Right cardiac atrium (tissue), 5 donors: ENCODE results near the gene BTLA. TPM values are rescaled to one million over a fixed set of nuclear protein-coding genes. Genes with fewer than 3 reads are reported as not detected.
A peak's percentile ranks its signal among the peaks of the same experiment; 100 is the strongest.
"Not testable (repeated sequence)": the region's sequence is repeated elsewhere in the genome, so short reads cannot be mapped to it uniquely, and the experiment has no call there.

Source experiments
- ATAC-seq, 2 donors: fragments of 200-7000 bp; cut with Tn5 transposase; one replicate each; pipeline versions ENCODE4 v1.8.0 to v1.9.1; 2020; ENCODE audit warnings: moderate library complexity in 2 of 2, mild to moderate bottlenecking in 1 of 2
- DNase-seq, 3 donors: peaks; one replicate each; pipeline ENCODE4 v3.0.0-alpha.2; 2020
- H3K27ac ChIP-seq: one replicate; pipeline ENCODE4 v1.5.1; 2013; ENCODE audit warnings: mild to moderate bottlenecking, low read length, control low read depth, moderate library complexity
- H3K27me3 ChIP-seq: one replicate; pipeline ENCODE4 v1.6.1; 2013; ENCODE audit not compliant: control insufficient read depth, insufficient read depth
- H3K4me1 ChIP-seq: one replicate; pipeline ENCODE4 v1.6.1; 2013; ENCODE audit warnings: low read length; ENCODE audit not compliant: control insufficient read depth, insufficient read depth
- H3K4me3 ChIP-seq: one replicate; pipeline ENCODE4 v1.5.1; 2013; ENCODE audit warnings: low read length, control low read depth
- H3K9me3 ChIP-seq: one replicate; pipeline ENCODE4 v1.6.1; 2013; ENCODE audit warnings: low read length; ENCODE audit not compliant: control insufficient read depth
- WGBS: extraction: QIAGEN DNeasy Blood & Tissue Kit; methylation state at CpG from one replicate; pipeline ENCODE4 v1.1.7; 2013; 5-methylcytosine and 5-hydroxymethylcytosine counted together
- intact Hi-C, 4 donors: fragments of 100-400 bp; cut with DNase I; formaldehyde crosslinking; loops; one replicate each; pipeline versions ENCODE4 v1.11.0 to v1.14.0; 2022 to 2023
- long read RNA-seq, 4 donors: library from polyadenylated mRNA; unstranded; transcript quantifications; one replicate each; pipeline ENCODE4 v2.0.0, GENCODE V29; 2020 to 2021
- polyA plus RNA-seq: library from polyadenylated mRNA; stranded (reverse); fragments of 200-250 nt; gene quantifications from one replicate; pipeline ENCODE4 v1.2.3, GENCODE V29; 2013
- total RNA-seq, 4 donors: library from RNA; stranded (reverse); fragmentation: NEBNext Ultra II Directional; extraction: Animal tissue kit (Norgen Biotek cat#: 25700); gene quantifications; one replicate each; pipeline ENCODE4 v1.2.1, GENCODE V29; 2021
- donor health status: healthy with polysubstance abuse.
- donor health status: DM: no; HTN: yes; CAD: no.
- donor health status: DM: no; HTN: no; CAD: no.
- donor health status: DM: no; HTN: yes; CAD: no; lungs with severe emphysema.
- donor health status: DM: yes; HTN: yes; CAD: no.

The BTLA gene, protein sequence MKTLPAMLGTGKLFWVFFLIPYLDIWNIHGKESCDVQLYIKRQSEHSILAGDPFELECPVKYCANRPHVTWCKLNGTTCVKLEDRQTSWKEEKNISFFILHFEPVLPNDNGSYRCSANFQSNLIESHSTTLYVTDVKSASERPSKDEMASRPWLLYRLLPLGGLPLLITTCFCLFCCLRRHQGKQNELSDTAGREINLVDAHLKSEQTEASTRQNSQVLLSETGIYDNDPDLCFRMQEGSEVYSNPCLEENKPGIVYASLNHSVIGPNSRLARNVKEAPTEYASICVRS
- under 1 TPM in 1 of 4 donors, not detected in 3; 0.14 TPM for total RNA-seq
- 0.09 TPM for polyA plus RNA-seq
- long read RNA-seq, donor 1: 0 reads
- long read RNA-seq, donor 2: 0 reads
- long read RNA-seq, donor 3: 0 reads
- long read RNA-seq, donor 4: 0 reads

DNA sequence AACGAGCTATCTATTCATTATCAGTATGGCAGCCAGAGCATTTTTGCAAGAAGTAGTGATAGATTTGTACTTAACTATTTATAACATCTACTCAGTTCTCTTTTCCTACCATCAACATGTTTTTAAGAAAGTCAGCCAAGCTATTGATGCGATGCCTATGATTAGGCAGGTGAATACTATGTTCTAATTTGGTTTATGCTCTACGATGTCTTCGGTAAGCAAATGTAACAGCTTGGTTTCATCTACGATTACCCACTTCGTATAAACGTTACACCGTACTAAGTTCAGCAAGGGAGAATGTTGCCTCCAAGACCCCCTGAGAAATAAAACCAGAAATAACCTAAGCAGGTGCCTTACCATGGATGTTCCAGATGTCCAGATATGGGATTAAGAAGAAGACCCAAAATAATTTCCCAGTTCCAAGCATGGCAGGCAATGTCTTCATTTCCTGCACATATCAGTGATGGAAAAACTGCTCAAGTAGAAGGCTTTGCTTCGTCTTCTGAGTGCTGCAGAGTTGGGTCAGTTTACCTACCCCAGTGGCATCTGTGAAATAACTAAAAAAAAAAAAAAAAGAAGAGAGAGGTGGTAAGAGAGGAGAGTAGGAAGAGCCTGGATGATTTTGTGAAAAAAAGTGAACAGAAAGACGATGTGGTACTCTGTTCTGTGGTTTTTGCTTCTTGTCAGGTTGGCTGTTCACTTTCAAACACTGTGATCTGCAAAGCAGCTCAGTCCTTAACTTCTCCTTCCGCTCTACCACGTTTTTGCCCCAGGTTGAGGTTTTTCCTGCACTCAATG lies at the start of gene BTLA:
Gene BTLA (minus strand): TSS at position 559 of the 798 bp plus-strand sequence. CDS start 114 bp downstream, at position 445.
- no peaks in the 10 kb centered on the region for H3K9me3 ChIP-seq
- ATAC-seq (no peak), DNase-seq (no peak)
- intact Hi-C loops: no loop called here
- H3K4me1 ChIP-seq: no peaks in the 10 kb centered on the region
- no peak within 1 kb of the TSS for H3K4me3 ChIP-seq
- H3K27me3 ChIP-seq: no peaks in the 10 kb centered on the region
- WGBS: 86% methylated on average over 12 of the region's 12 CpGs
- no peak within 1 kb of the TSS for H3K27ac ChIP-seq

- DNase-seq (no peak), ATAC-seq (no peak)
- Histone ChIP-seq H3K27me3 (no peaks in the 10 kb centered on the region), H3K9me3 (no peaks in the 10 kb centered on the region), H3K27ac (no peak overlapping the region), H3K4me3 (no peak overlapping the region), H3K4me1 (peaks cover 1% of the 10 kb centered on the region)
- intact Hi-C loops: no loop called here
- WGBS: 91% methylated on average over 5 of the region's 5 CpGs
Observed at GRCh38 chr3:112546216-112546759, 47.0 kb upstream of the BTLA start.

- H3K27me3 ChIP-seq: no peaks in the 10 kb centered on the region
- ATAC-seq (no peak), DNase-seq (no peak)
- H3K4me1 ChIP-seq: no peaks in the 10 kb centered on the region
- WGBS: 96% methylated on average over 1 of the region's 1 CpG
- intact Hi-C loops: no loop called here
- no peak overlapping the region for H3K4me3 ChIP-seq
- H3K9me3 ChIP-seq: no peaks in the 10 kb centered on the region
- no peak overlapping the region for H3K27ac ChIP-seq
Observed at GRCh38 chr3:112539825-112540650, 40.8 kb upstream of the BTLA start.

DNA sequence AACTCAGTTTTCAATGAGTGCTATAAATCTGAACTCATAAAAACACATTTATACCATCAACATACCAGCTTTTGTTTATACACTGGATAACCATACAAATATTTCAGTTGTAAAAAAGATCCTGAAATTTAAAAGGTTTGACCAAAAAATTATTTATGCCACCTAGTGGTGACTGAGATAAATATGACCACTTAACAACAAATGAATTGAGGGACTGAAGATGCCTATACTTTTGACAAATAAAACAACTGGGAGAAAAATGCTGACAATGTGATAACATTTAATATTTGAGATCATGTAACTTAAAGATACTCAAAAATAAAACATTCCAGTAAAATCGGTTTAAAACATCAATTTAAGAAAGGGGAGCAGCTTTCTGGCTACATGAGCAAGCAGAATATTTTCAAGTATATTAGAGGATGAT lies 32.1 kb upstream of the BTLA start:
- H3K9me3 ChIP-seq: no peaks in the 10 kb centered on the region
- DNase-seq: no peak
- H3K27me3 ChIP-seq: no peaks in the 10 kb centered on the region
- H3K4me1 ChIP-seq: no peaks in the 10 kb centered on the region
- intact Hi-C loops: no loop called here
- WGBS: 7% methylated on average over 1 of the region's 1 CpG
- ATAC-seq: no peak
- H3K4me3 ChIP-seq: no peak overlapping the region
- no peak overlapping the region for H3K27ac ChIP-seq

GRCh38 chr3:112530573-112530972 lies 31.3 kb upstream of the BTLA start:
- Histone ChIP-seq H3K27me3 (no peaks in the 10 kb centered on the region), H3K4me1 (no peaks in the 10 kb centered on the region), H3K4me3 (no peak overlapping the region), H3K27ac (no peak overlapping the region), H3K9me3 (no peaks in the 10 kb centered on the region)
- no peak for ATAC-seq
- intact Hi-C loops: no loop called here
- WGBS: 90% methylated on average over 3 of the region's 3 CpGs
- DNase-seq: no peak

GRCh38 chr3:112524127-112524526 lies 24.9 kb upstream of the BTLA start:
- WGBS: 94% methylated on average over 6 of the region's 6 CpGs
- intact Hi-C loops: loop anchor here in 3 of 4 donors (5.0 to 10.0 kb wide), 3 partner anchors 199 to 412 kb away; partner anchors contain the start of gene SLC9C1 (in 2 of the 3)

GRCh38 chr3:112519424-112520001 lies 20.2 kb upstream of the BTLA start:
- Histone ChIP-seq H3K4me1 (no peaks in the 10 kb centered on the region), H3K27ac (no peak overlapping the region), H3K4me3 (no peak overlapping the region), H3K9me3 (no peaks in the 10 kb centered on the region), H3K27me3 (no peaks in the 10 kb centered on the region)
- intact Hi-C loops: loop anchor here (2.0 to 10.0 kb wide), 6 partner anchors 185 to 407 kb away; partner anchors contain the start of genes SLC9C1 (in 2 of the 4) and CD200 (in 1 of the 4)
- peak; percentile 60 to 72 for ATAC-seq
- DNase-seq: no peak
- WGBS: 89% methylated on average over 2 of the region's 2 CpGs

More at GRCh38 chr3:112524127-112524526, 24.9 kb upstream of the BTLA start:
- not testable (repeated sequence) for H3K9me3 ChIP-seq, DNase-seq, H3K4me3 ChIP-seq, H3K4me1 ChIP-seq, H3K27ac ChIP-seq, ATAC-seq, H3K27me3 ChIP-seq

DNA sequence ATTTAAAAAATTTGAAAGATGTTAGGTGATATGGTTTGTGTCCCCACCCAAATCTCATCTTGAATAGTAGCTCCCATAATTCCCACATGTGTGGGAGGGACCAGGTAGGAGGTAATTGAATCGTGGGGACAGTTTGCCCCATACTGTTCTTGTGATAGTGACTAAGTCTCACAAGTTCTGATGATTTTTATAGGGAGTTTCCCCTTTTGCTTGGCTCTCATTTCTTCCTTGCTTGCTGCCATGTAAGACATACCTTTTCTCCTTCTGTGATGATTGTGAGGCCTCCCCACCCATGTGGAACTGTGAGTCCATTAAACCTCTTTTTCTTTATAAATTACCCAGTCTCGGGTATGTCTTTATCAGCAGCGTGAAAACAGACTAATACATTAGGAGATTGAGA lies 19.7 kb upstream of the BTLA start:
- not testable (repeated sequence) for H3K27ac ChIP-seq, H3K4me3 ChIP-seq, DNase-seq, H3K9me3 ChIP-seq, ATAC-seq, H3K4me1 ChIP-seq, H3K27me3 ChIP-seq
- intact Hi-C loops: loop anchor here (2.0 to 10.0 kb wide), 4 partner anchors 184 to 407 kb away; partner anchors contain the start of gene CD200 (in 1 of the 4)
- 51% methylated on average over 3 of the region's 3 CpGs for WGBS

GRCh38 chr3:112514527-112515128 lies 15.4 kb upstream of the BTLA start:
- WGBS: 68% methylated on average over 2 of the region's 2 CpGs
- no peak for DNase-seq

More at GRCh38 chr3:112514527-112515128, 15.4 kb upstream of the BTLA start:
- Histone ChIP-seq H3K27ac (no peak overlapping the region), H3K9me3 (no peaks in the 10 kb centered on the region), H3K4me1 (no peaks in the 10 kb centered on the region), H3K27me3 (no peaks in the 10 kb centered on the region), H3K4me3 (no peak overlapping the region)
- no peak for ATAC-seq
- intact Hi-C loops: loop anchor here in 3 of 4 donors (5.0 to 10.0 kb wide), 3 partner anchors 180 to 402 kb away; partner anchors contain the start of gene CD200 (in 1 of the 3)
